ENCODE measurements around the gene EEF1AKMT2.

- TF ChIP-seq, protein P1, sequence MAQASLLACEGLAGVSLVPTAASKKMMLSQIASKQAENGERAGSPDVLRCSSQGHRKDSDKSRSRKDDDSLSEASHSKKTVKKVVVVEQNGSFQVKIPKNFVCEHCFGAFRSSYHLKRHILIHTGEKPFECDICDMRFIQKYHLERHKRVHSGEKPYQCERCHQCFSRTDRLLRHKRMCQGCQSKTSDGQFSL (CRISPR knock-in tag; IDR thresholded peaks at IDR 0.05), result no peak
- TF ChIP-seq, protein P1 (tag; IDR thresholded peaks at IDR 0.05), result no peak
- TF ChIP-seq, protein P2, sequence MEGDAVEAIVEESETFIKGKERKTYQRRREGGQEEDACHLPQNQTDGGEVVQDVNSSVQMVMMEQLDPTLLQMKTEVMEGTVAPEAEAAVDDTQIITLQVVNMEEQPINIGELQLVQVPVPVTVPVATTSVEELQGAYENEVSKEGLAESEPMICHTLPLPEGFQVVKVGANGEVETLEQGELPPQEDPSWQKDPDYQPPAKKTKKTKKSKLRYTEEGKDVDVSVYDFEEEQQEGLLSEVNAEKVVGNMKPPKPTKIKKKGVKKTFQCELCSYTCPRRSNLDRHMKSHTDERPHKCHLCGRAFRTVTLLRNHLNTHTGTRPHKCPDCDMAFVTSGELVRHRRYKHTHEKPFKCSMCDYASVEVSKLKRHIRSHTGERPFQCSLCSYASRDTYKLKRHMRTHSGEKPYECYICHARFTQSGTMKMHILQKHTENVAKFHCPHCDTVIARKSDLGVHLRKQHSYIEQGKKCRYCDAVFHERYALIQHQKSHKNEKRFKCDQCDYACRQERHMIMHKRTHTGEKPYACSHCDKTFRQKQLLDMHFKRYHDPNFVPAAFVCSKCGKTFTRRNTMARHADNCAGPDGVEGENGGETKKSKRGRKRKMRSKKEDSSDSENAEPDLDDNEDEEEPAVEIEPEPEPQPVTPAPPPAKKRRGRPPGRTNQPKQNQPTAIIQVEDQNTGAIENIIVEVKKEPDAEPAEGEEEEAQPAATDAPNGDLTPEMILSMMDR (IDR thresholded peaks at IDR 0.05 in 2 of 3, conservative IDR thresholded peaks at IDR 0.05 in 1 of 3; ENCODE audit: insufficient read depth in 2 of 3, low read depth in 1 of 3, low read length in 3 of 3), result no peak
- TF ChIP-seq ZNF146 (CRISPR knock-in tag; IDR thresholded peaks at IDR 0.05; ENCODE audit: unreplicated experiment), result no peak
- TF ChIP-seq MAZ (CRISPR knock-in tag; conservative IDR thresholded peaks at IDR 0.05 in 1 of 2, IDR thresholded peaks at IDR 0.05 in 1 of 2), result no peak
- no peak for TF ChIP-seq HDAC2 (IDR thresholded peaks at IDR 0.05)
- no peak for TF ChIP-seq MEF2D (tag; conservative IDR thresholded peaks at IDR 0.05; ENCODE audit: low read depth)
- TF ChIP-seq HSF4 (CRISPR knock-in tag; IDR thresholded peaks at IDR 0.05; ENCODE audit: borderline replicate concordance), result no peak
- TF ChIP-seq ZNF217 (CRISPR knock-in tag; IDR thresholded peaks at IDR 0.05), result no peak
- TF ChIP-seq, protein P3, sequence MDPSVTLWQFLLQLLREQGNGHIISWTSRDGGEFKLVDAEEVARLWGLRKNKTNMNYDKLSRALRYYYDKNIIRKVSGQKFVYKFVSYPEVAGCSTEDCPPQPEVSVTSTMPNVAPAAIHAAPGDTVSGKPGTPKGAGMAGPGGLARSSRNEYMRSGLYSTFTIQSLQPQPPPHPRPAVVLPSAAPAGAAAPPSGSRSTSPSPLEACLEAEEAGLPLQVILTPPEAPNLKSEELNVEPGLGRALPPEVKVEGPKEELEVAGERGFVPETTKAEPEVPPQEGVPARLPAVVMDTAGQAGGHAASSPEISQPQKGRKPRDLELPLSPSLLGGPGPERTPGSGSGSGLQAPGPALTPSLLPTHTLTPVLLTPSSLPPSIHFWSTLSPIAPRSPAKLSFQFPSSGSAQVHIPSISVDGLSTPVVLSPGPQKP (CRISPR knock-in tag; IDR thresholded peaks at IDR 0.05), result no peak
Measured at GRCh38 chr10:124716369-124716768, 75.3 kb downstream of the EEF1AKMT2 start.
